HG03135 (cell line): ENCODE measurements around the gene SLC4A9.

Source experiments
- ATAC-seq: cut with Tn5 transposase; IDR thresholded peaks from one replicate; pipeline ENCODE4 v1.9.1; 2021; ENCODE audit warnings: mild to moderate bottlenecking, moderate library complexity; ENCODE audit not compliant: unreplicated experiment

Gene SLC4A9, protein sequence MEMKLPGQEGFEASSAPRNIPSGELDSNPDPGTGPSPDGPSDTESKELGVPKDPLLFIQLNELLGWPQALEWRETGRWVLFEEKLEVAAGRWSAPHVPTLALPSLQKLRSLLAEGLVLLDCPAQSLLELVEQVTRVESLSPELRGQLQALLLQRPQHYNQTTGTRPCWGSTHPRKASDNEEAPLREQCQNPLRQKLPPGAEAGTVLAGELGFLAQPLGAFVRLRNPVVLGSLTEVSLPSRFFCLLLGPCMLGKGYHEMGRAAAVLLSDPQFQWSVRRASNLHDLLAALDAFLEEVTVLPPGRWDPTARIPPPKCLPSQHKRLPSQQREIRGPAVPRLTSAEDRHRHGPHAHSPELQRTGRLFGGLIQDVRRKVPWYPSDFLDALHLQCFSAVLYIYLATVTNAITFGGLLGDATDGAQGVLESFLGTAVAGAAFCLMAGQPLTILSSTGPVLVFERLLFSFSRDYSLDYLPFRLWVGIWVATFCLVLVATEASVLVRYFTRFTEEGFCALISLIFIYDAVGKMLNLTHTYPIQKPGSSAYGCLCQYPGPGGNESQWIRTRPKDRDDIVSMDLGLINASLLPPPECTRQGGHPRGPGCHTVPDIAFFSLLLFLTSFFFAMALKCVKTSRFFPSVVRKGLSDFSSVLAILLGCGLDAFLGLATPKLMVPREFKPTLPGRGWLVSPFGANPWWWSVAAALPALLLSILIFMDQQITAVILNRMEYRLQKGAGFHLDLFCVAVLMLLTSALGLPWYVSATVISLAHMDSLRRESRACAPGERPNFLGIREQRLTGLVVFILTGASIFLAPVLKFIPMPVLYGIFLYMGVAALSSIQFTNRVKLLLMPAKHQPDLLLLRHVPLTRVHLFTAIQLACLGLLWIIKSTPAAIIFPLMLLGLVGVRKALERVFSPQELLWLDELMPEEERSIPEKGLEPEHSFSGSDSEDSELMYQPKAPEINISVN

GRCh38 chr5:140360101-140360500, at the start of gene SLC4A9:
TSS of gene SLC4A9 (plus strand) at chr5:140360194. CDS start at chr5:140360237, 43 bp downstream.
- no peak for ATAC-seq

- ATAC-seq, result no peak
These were observed 49.6 kb upstream of the SLC4A9 start for GRCh38 chr5:140310434-140310833.

- no peak for ATAC-seq
These were observed 49.0 kb upstream of the SLC4A9 start for GRCh38 chr5:140311011-140311467.

DNA sequence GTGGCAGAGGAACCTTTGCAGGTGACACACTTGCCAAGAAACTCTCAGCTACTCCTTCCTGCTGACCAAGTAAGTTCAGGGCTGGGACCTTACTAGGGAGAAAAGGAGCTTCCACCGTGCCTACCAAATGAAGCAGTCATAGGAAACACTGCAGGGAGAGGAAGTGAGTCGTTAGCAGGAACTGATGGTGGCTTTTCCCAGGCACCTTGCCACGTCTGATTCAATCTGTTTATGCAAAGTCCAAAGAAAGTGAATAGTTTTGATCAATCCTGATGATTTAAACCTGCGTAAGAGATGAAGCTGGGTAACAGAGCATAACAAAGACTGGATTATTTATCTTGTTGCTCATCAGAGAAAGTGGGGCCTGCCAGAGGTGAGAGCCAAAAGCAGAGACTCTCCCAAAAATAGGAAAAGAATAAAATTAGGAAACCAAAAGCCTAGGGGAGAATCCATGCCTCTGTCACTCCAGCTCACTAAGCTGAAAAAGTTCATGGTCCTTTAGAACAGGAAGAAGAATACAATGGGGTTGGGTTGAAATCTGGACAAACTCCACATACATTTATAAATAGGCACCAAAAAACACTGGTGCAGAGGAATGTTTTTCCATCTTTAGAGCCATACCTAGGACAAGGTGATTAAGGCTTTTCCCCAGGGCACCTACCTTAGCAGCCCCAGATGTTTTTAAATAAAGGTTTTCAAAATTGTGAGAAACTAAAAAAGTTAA, 47.8 kb upstream of the SLC4A9 start:
- ATAC-seq, result no peak

- no peak for ATAC-seq
These were observed 47.2 kb upstream of the SLC4A9 start for GRCh38 chr5:140312791-140313189.

GRCh38 chr5:140317859-140318258, 42.1 kb upstream of the SLC4A9 start:
- ATAC-seq, result no peak

- ATAC-seq, result no peak
These were observed 41.2 kb upstream of the SLC4A9 start for GRCh38 chr5:140318792-140319191.

GRCh38 chr5:140319833-140320232, 40.2 kb upstream of the SLC4A9 start:
- ATAC-seq, result no peak

- no peak for ATAC-seq
These were observed 38.2 kb upstream of the SLC4A9 start for GRCh38 chr5:140321796-140322195.

- ATAC-seq, result no peak
These were observed 37.0 kb upstream of the SLC4A9 start for GRCh38 chr5:140322751-140323731.

- no peak for ATAC-seq
These were observed 35.9 kb upstream of the SLC4A9 start for GRCh38 chr5:140324041-140324600.

DNA sequence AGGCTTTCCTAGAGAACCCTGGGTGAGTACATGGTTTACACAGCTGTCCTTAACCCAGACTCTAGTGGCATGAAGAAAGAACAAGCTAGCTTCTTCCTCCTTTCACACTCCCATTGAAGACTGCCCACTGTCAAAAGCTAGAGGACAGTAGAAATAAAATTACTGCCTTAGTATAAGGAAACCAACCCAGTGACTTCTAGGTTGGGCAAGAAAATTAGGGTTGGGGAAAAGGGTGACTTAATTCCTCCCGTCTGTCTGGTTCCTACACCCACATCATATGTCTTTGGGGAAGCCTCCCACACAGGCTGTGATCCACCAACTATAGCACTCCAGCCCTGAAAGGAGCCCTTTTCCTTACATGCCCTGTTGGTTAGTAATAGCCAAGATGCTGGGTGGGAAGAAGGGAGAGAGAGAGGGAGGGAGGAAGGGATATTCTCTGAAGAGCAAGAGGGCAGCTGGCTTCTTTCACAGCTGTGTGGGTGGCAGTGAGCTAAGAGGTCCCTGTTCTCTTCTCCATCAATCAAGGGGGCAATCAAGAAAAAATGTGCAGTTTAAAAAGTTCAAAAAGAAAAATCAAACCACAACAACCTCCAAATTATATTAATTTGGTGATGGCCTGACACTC, 35.3 kb upstream of the SLC4A9 start:
- ATAC-seq, result no peak

GRCh38 chr5:140325486-140325885, 34.5 kb upstream of the SLC4A9 start:
- ATAC-seq, result no peak

GRCh38 chr5:140327589-140327988, 32.4 kb upstream of the SLC4A9 start:
- ATAC-seq, result no peak

GRCh38 chr5:140328036-140328764, 31.8 kb upstream of the SLC4A9 start:
- ATAC-seq, result no peak

DNA sequence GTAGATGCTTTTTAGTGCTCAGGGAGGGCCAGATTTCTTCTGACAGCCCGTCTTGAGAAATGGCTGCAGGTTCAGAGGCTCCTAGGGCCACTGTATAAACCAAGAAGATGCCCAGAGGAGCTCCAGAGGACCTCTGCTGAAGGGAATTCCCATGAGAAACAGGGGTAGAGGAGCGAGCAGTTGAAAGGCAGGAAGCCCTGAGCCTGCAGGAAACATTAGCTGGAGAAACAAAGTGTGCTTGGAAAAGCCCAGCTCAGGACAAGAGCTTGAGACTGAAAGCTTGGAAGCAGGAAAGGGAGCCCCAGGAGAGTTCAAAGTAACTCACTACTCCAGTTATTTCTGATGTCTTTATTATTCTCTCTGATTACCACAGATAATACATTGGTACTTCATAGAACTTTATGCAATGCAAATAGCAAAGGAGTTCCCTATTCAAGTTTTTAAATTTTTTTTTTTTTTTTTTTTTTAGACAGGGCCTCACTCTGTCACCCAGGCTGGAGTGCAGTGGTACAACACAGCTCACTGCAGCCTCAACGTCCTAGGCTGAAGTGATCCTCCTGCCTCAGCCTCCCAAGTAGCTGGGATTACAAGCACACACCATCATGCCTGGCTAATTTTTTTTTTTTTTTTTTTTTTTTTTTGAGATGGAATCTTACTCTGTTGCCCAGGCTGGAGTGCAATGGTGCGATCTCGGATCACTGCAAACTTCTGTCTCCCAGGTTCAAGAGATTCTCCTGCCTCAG, 30.1 kb upstream of the SLC4A9 start:
- no peak for ATAC-seq

GRCh38 chr5:140331638-140332037, 28.4 kb upstream of the SLC4A9 start:
- ATAC-seq, result no peak

GRCh38 chr5:140336388-140336787, 23.6 kb upstream of the SLC4A9 start:
- no peak for ATAC-seq
